D721Med (cell line): Measurements from ENCODE around the gene KCNJ15.
"Not testable (repeated sequence)": the region's sequence is repeated elsewhere in the genome, so short reads cannot be mapped to it uniquely, and the experiment has no call there.

Experiments
- DNase-seq: peaks from one replicate; pipeline ENCODE4 v3.0.0; 2011; ENCODE audit warnings: low spot score; ENCODE audit not compliant: insufficient read length
- FAIRE-seq: peaks from 2 replicates; lab custom pipeline; 2011; peaks lifted over from hg19 to GRCh38; lab: Jason Lieb, UNC
- CTCF ChIP-seq: IDR thresholded peaks from 2 replicates; pipeline ENCODE4 v1.5.1; 2012; ENCODE audit warnings: mild to moderate bottlenecking, control low read depth; ENCODE audit not compliant: insufficient read depth; ENCODE audit errors: missing control alignments

Gene KCNJ15

GRCh38 chr21:38244885-38245869 lies 11.6 kb upstream of the KCNJ15 start:
- TF ChIP-seq CTCF, result no peak
- no peak for FAIRE-seq
- DNase-seq, result no peak

- DNase-seq (no peak), FAIRE-seq (no peak)
- TF ChIP-seq CTCF, result no peak
Measured at GRCh38 chr21:38246511-38246910, 10.3 kb upstream of the KCNJ15 start.

- DNase-seq, FAIRE-seq: not testable (repeated sequence)
Measured at GRCh38 chr21:38247054-38247453, 9.7 kb upstream of the KCNJ15 start.

GRCh38 chr21:38247738-38248510 lies 8.9 kb upstream of the KCNJ15 start:
- no peak for TF ChIP-seq CTCF
- FAIRE-seq (no peak), DNase-seq (no peak)

- no peak for FAIRE-seq
- TF ChIP-seq CTCF, result no peak
Measured at GRCh38 chr21:38249256-38249655, 7.5 kb upstream of the KCNJ15 start.

GRCh38 chr21:38249696-38250278 lies 7.0 kb upstream of the KCNJ15 start:
- no peak for FAIRE-seq
- DNase-seq, result no peak
- TF ChIP-seq CTCF, result no peak

More at GRCh38 chr21:38249256-38249655, 7.5 kb upstream of the KCNJ15 start:
- DNase-seq, result no peak

- DNase-seq (no peak), FAIRE-seq (no peak)
- TF ChIP-seq CTCF, result no peak
Measured at GRCh38 chr21:38250991-38251418, 5.8 kb upstream of the KCNJ15 start.
